GM10248 (cell line): ENCODE measurements around the gene CX3CL1.

Experiments
- CTCF ChIA-PET: fragments of 300-600 bp; sonication (Branson Sonifier 250); formaldehyde crosslinking; extraction: SDS; loops from one replicate; lab custom pipeline; 2021; ENCODE audit warnings: antibody characterized with exemption; lab: Yijun Ruan, JAX
- POLR2A ChIA-PET: fragments of 350-650 bp; sonication (Branson Sonifier 250); formaldehyde crosslinking; extraction: SDS; loops from one replicate; lab custom pipeline; 2020; ENCODE audit warnings: antibody characterized with exemption; lab: Yijun Ruan, JAX
- DNase-seq: peaks from one replicate; pipeline ENCODE4 v3.0.0; 2012; ENCODE audit errors: extremely low spot score
- CTCF ChIP-seq: IDR thresholded peaks from 2 replicates; pipeline ENCODE4 v1.5.1; 2012; ENCODE audit warnings: mild to moderate bottlenecking, low read depth; ENCODE audit errors: extremely low read depth, missing control alignments, control extremely low read depth

CX3CL1 gene

GRCh38 chr16:57430955-57431354 lies 58.7 kb downstream of the CX3CL1 start:
- ChIA-PET CTCF (interaction anchor here (1.5 to 5.4 kb wide), 3 partner anchors 13 to 129 kb away, joined by 3 to 49 read pairs (median 9); partner anchors contain the start of gene POLR2C), POLR2A (no interaction called here)
- no peak for DNase-seq
- TF ChIP-seq CTCF, result no peak

- ChIA-PET CTCF (interaction anchor here (0.8 to 5.4 kb wide), 8 partner anchors 9 to 133 kb away, joined by 3 to 49 read pairs (median 6); partner anchors contain the start of gene POLR2C), POLR2A (interaction anchor here (1.8 kb wide), 1 partner anchor 14 kb away, joined by 5 read pairs; the partner anchor contains the start of genes CIAPIN1 and COQ9)
- no peak for TF ChIP-seq CTCF
Measured at GRCh38 chr16:57432505-57432904, 60.2 kb downstream of the CX3CL1 start.

GRCh38 chr16:57432989-57433388 lies 60.7 kb downstream of the CX3CL1 start:
- CTCF ChIA-PET, result interaction anchor here (1.4 to 5.4 kb wide), 6 partner anchors 8 to 133 kb away, joined by 5 to 49 read pairs (median 8); partner anchors contain the start of gene POLR2C
- no peak for TF ChIP-seq CTCF
- no peak for DNase-seq
- POLR2A ChIA-PET, result interaction anchor here (1.8 kb wide), 1 partner anchor 14 kb away, joined by 5 read pairs; the partner anchor contains the start of genes CIAPIN1 and COQ9

More at GRCh38 chr16:57432505-57432904, 60.2 kb downstream of the CX3CL1 start:
- no peak for DNase-seq

GRCh38 chr16:57434003-57434402 lies 61.7 kb downstream of the CX3CL1 start:
- DNase-seq, result no peak
- TF ChIP-seq CTCF, result no peak
- ChIA-PET CTCF (interaction anchor here (2.6 to 5.4 kb wide), 2 partner anchors 12 to 16 kb away, joined by 12 to 49 read pairs; no protein-coding TSS in a partner anchor), POLR2A (interaction anchor here (1.8 kb wide), 1 partner anchor 13 kb away, joined by 5 read pairs; the partner anchor contains the start of genes CIAPIN1 and COQ9)
